Measurements from ENCODE around the gene DKK2.

Gene DKK2, protein sequence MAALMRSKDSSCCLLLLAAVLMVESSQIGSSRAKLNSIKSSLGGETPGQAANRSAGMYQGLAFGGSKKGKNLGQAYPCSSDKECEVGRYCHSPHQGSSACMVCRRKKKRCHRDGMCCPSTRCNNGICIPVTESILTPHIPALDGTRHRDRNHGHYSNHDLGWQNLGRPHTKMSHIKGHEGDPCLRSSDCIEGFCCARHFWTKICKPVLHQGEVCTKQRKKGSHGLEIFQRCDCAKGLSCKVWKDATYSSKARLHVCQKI

DNA sequence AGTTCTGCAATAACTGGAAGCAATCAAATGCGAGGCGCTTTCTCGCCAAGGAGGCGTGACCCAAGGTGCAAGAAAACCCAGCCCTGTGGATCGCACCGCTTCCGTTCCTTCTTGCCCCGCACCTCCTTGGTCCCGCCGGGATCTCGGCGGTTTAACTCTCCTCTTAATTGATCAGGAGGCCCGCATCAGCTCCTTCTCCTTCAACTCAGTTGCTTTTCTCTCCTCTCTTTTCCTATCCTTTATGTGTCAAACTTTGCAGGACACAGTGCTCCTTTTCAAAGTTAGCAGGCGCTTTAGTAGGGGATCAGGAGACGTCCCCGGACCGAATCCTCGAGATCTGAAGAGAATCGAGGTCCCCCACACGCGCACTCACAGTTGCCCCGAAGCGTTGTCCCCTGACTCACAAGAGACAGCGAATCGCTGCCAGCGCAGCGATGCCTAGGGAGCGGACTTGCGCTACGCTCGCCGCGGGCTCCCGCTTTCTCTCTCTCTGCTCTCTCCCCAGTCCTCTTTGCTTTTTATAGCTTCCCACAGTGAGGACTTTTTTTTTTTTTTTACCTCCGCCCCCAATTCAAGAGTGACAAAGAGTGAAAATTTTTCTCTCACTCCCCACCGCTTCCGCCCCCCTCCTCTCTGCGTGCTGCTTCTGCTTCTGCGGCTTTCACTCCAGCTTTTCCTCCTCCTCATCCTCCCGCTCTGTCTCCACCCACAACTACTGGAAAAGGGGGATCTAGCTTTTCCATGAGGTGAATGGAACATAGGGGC lies at the start of gene DKK2:
DKK2 (minus strand) TSS at position 495 of the 765 bp plus-strand sequence. CDS start 722 bp downstream, outside the sequence.
- no peak for DNase-seq (ENCODE audit: low spot score)

DNA sequence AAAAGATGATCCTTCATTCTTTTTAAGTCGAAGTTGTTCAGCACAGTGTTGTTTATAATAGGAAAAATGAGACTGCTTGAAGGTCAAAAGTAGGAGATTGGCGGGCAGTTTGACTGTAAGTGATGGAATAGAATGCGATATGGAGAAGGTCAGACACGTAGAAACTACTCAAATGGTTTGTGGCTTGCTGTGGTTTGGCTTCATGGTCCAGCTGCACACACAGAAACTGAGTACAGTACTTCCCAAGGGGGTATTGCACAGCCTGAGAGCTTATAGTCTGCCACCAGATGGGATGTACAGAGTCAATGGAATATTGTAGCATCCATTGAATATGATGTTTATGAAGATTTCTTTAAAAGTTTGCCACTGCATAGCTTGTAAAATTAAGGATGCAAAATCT lies 41.1 kb upstream of the DKK2 start:
- DNase-seq (ENCODE audit: low spot score) = no peak

DNA sequence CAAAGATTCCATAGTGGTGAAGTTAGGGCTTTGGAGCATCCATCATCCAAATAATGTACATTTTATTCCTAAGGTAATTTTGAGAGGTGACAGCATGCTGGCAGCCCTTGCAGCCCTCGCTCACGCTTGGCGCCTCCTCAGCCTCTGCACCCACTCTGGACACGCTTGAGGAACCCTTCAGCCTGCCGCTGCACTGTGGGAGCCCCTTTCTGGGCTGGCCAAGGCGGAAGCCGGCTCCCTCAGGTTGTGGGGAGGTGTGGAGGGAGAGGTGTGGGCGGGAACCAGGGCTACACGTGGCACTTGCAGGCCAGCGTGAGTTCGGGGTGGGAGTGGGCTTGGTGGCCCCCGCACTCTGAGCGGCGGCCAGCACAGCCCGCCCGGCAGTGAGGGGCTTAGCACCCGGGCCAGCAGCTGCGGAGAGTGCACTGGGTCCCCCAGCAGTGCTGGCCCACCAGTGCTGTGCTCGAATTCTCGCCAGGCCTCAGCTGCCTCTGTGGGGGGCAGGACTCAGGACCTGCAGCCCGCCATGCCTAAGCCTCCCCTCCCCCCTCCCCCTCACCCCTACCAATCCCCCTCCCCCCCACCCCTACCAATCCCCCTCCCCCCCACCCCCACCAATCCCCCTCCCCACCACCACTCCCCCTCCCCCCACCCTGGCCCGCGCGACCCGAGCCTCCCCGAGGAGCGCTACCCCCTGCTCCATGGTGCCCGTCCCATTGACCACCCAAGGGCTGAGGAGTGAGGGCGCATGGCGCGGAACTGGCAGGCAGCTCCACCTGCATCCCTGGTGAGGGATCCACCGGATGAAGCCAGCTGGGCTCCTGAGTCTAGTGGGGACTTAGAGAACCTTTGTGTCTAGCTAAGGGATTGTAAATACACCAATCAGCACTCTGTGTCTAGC lies 37.0 kb upstream of the DKK2 start:
- DNase-seq (ENCODE audit: low spot score) = no peak

DNA sequence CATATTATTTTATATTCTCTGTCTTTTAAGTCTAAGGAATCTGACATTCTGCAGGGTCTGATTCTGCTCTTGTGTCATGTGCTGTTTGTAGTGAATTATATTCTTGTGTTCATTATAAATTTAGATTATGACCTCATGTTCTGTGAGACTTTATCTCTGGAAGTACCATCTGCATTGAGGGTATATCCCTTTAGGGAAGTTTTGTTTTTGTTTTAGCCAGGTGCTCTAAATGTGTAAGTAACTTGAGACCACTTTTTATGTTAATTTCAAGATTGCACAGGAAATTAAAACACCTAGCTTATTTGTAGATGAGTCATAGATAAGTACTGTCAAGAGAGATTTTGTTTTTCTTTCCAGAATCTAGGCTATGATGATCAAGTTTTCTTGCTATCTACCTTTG lies 35.0 kb upstream of the DKK2 start:
- DNase-seq (ENCODE audit: low spot score) = no peak

DNA sequence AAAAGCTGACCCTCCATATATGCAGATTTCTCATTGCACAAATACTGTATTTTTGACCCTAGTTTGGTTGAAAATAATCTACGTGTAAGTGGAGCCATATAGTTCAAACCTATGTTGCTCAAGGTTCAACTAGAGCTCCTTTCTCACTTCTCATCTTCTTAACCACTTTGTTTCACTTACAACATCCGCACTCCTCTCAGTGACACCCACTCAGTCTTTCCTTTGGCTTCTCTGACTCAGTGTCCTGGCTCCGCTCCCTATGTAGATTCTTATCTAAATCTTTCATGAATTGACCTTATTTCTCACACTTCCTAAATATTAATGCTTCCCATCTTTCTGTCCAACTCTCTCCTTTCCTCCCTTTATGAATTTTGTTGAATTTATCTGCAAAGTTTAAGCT lies 32.9 kb upstream of the DKK2 start:
- no peak for DNase-seq (ENCODE audit: low spot score)

DNA sequence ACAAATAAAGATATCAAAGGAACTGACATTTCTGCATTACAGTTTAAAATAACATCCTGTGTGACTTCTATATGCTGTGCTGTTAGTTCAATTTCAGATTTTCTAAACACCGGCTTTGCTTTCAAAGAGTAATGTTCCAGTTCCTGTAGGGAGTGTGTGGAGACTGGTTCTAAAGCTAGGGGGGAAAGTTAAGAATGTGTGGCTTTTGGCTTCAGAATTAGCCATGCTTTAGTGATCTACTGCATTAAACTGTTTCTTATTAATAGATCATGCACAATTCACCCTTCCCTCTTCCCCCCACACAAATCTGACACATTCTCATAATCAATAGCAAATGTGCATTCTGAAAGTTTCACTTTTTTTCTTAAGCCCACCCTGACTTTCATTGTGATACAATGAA lies 32.0 kb upstream of the DKK2 start:
- no peak for DNase-seq (ENCODE audit: low spot score)

DNA sequence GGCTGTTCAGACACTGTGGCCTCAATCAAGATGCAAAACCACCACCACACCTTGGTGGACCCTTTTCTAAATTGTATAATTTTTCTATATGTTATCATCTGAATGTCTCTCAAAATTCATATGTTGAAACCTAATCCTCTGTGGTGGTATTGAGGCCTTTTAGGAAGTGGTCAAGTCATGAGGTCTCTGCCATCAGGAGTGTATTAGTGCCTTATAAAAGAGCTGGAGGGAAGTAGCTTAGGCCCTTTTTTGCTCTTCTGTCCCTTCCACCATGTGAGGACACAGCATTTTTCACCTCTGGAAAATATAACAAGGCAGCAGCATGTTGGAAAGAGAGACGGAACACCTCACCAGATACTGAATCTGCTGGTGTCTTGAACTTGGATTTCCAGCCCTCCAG lies 30.5 kb upstream of the DKK2 start:
- DNase-seq (ENCODE audit: low spot score) = no peak

DNA sequence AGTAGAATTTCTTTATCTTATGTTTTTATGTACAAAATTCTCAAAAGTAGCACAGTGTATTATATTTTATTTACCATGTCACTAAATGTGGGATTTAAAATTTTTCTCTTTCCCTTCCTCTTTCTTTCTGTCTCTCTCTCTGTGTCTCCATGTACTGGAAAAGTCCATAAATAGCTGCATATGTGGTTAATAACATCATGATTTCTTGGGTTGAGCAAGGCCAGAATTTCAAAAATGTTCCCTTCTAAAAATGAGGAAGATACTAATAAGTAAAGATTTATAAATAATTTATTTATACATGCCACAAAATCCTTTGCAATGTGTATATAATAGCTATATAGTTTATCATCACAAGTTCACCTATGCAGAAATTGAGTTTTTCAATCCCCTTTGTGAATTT lies 29.1 kb upstream of the DKK2 start:
- no peak for DNase-seq (ENCODE audit: low spot score)

DNA sequence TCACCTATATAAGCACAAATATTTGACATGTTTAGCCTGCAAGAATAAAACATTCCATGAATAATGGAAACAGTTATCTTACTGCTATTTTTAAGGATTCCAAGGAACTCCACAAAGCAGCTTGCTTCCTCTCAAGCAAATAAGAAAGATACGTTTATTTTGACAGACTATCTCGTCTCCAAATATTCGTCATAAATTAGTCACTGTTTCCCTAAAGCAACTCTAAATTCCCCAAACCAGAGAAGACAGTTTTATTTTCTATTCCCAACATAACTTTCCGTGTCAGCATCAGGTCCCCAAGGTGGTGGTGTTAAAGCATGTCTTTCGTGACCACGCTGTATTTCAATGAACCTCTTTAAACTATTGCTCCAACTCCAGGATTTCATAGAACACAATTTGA lies 24.3 kb upstream of the DKK2 start:
- no peak for DNase-seq (ENCODE audit: low spot score)

DNA sequence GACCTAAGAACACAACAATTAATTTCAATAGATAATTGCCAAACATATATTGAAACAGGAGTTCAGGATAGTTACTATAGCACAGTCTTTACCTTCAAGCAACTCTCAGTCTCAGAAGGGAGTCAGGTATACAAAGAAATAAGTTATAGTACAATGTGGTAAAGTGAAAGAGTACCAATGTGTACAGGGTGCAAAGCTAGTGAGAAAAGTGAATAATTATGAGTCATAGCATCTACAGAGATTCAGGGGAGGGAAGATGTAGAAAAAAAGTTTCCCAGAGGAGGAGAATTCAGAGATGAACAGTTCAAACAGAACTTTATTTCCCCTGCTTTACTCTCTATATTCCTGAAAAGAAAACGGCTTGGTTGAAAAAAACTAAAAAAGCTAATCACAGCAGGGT lies 22.7 kb upstream of the DKK2 start:
- DNase-seq (ENCODE audit: low spot score) = no peak

DNA sequence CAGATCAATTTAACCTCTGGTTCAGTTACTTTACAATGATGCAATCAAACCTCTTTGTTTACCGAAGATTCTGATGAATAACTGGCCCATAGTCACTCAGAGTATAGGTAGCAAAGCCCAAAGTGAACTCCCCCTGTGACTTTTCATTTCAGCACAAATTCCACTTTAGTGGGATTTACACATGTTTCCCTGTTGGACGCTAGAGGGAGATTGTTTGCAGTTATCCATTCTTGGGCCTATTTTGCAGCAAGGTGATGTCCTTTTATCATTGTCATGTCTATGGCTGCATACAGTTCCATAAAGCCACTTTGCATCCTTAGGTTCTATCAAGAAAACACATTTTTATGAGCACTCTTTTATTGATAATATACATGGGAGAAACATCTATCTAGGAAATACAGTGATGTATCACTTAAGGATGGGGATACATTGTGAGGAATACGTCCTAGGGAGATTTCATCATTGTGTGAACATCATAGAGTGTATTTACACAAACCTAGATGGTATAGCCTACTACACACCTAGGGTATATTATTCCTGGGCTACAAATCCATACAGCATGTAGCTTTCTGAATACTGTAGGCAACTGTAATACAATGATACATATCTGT lies 14.5 kb upstream of the DKK2 start:
- DNase-seq (ENCODE audit: low spot score) = no peak

DNA sequence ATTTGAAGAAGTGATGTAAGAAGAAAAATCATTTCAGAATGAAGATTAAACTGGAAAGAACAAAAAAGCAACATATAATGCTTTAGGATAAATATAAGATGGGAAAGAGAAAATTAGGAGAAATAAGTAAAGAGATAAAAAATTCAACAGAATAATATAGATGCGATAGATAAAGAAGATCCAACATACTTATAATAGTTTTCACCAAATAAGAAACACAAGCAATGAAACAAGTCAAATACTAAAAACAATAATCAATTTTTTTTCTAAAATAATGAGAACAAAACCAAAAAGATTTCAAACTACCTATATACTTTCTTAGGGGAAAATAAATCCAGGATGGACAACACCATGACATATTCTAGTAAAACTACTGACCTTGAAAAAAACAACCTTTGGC lies 10.1 kb upstream of the DKK2 start:
- DNase-seq (ENCODE audit: low spot score) = no peak

DNA sequence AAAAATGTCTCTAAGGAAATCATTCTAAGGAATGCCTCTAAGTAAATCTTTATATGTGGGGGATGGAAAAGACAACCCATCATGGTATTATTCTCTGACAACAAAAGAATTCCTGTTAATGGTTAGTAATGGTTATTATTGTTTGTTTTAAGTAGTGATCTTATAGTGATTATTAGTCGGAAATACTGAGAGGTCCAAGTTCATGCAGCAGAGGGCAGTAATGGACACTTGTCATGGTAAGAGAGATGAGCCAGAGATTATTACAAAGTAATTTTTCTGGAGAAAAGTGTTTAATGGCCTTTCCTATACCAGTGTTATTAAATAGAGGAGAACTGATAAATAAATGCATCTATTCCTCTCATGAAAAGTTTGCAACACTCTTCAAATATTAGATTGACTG lies 8.1 kb upstream of the DKK2 start:
- DNase-seq (ENCODE audit: low spot score) = no peak

DNA sequence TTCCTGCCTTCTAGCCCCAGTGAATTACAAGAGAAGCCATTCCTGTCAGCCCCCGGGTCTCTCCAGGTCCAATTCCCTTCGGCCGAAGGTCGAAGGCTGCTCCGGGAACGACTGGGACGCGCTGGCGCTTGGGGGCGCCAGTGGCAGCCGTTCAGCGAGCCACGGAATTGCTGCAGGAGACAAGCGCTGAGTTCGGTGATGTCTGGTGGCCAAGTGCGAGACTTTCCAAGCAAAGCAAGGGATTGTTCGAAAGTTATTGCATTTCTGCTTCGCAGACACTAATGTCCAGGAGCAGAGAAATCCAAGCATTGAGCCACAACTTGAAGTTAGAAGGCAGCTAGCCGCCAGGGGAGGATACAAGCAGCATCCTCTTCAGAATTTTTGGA lies 1.1 kb upstream of the DKK2 start:
- DNase-seq (ENCODE audit: low spot score) = no peak

DNA sequence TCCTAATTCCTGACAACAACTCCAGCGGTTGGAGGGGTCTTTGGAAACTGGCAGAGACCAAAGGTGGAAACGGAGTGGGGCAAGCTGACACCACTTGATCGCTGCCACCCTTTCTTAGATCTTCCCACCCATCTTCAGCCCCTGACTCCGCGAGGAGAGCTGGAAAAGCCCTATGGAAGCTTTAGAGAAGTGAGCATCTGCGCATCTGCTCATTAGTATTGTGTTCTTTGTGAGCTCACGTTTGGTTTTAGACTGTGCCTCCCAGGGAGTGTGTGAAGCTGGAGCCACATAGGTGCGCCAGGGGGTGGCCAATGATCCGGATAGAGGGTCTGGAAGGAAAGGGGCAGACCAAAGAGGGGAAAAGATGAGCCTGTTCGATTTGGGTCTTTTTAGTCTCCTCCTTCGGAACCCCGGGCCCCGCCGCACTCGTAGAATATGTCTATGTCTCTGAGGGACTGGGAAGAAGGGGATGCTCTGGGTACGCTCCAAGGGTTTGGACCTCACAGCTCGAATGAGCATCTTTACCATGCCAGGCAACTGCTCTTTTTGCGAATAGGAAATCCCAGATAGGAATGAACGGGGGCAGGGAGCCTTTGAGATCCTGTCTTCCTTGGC lies 578 bp upstream of the DKK2 start:
- DNase-seq (ENCODE audit: low spot score) = no peak

DNA sequence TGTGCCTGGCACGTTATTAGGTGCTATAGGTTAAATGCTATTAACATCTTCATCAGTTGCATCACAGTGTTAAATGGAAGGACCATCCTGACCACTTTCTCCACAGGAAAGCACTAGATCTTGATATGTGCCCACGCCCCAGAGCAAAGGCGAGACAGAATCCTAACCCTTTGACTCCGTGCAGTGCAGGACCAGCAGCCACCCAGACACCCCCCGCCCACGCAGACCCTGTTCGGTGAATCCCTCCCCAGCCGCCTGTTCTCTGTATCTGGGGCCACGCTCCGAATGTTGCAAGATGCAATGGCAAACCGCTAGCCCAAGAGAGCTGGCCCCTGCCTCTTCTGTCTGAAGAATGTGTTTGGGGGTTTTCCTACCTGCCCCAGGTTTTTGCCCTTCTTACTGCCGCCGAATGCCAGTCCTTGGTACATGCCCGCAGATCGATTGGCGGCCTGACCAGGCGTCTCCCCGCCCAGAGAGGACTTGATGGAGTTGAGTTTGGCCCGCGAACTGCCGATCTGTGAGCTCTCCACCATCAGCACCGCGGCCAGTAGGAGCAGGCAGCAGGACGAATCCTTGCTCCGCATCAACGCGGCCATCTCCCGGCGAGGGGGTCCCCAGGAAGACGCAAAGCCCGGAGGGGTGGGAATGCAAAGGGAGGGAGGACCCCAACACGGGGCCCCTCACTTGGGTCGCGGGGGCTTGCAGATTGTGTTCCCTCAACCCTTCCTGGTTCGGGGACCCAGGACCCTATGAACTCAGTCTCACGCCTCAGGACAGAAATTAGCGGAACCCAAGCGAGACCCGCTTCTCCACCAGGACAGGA lies 906 bp downstream of the DKK2 start:
- no peak for DNase-seq (ENCODE audit: low spot score)

DNA sequence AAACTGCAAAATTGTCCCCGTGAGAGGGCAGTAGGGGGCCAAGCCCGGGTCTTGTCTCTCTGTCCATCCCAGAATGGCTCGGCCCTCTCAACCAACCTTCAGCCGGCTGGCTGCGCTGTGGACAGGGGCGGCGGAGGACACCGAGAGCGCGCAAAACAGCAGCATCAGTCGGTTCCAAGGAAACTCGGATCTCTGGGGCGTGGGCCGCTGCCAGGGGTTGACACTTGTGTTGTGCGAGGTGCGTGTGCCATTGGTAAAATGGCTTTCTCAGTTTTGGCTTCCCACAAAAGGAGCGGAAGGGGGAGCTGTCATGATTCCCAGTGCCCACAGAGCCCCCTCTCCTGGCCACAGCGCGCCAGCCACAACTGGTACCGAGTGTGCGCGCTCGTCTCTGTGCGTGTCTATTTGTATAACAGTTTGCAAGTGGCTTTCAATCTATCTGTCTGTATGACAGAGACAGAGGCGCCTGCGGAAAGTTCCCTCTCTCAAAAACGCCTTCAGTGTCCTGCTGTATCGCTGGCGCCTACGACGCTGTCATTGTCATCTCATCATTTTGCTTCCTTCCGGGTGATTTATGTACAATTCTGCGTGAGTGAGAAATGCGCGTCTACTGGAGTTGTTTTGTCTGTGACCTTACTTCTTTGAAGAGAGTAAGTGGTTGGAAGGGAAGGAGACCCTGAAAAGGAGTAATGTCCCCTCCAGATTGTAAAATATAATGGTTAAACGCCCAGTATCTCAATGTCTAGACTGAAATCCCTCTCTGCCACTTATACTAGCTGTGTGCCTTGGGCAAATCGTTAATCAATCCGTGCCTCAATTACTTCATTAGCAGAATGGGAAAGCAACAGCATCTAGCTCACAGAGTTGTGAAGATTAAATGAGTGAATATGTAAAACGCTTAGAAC lies 1.8 kb downstream of the DKK2 start:
- DNase-seq (ENCODE audit: low spot score) = no peak

DNA sequence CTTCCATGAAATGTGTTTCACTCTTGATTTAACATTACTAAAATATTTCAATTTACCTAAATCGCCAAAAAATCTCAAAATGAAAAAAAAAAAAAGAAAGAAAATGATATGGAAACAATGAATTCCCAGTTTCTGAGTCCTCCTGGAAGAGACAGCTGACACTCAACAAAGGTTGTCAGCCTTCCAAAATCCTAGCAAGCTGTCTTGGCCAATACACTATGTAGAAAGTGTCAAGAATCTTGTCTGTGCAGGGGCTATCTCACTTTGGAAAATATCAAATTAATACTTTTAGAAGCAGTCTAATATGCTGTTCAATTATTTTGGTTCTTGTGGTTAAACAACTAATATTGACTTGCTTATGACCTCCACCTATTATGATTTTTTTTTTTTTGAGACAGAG lies 8.7 kb downstream of the DKK2 start:
- no peak for DNase-seq (ENCODE audit: low spot score)

DNA sequence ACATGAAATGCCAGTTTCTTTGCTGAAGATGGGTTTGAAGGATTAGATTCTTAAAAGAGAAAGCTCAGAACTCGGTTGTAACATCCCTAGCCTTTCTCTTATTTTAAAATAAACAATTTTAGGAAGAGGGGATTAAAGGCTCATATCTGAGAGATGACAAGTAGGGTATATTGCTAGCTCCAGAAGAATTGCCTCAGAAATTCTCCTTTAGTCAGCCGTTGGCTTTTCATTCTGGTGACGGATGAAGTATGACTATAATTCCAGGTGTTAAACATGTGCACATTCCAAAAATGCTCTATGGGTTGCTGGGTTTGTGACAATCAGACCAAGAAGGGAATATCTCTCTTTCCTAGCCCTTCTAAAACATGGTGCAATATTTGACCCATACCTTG lies 17.8 kb downstream of the DKK2 start:
- DNase-seq (ENCODE audit: low spot score) = no peak

Data from hematopoietic multipotent progenitor cell treated with erythropoietin and hydrocortisone succinate and interleukin-3 and kit ligand, for 17 days (in vitro differentiated cells).